H1 (cell line): ENCODE results near the gene LORICRIN. TPM values are rescaled to one million over a fixed set of nuclear protein-coding genes. Genes with fewer than 3 reads are reported as not detected.

Experiments
- CTBP2 ChIP-seq: IDR thresholded peaks from 2 replicates; pipeline ENCODE4 v1.7.0; 2011; ENCODE audit warnings: borderline replicate concordance, mild to moderate bottlenecking, moderate library complexity, mixed read lengths, low read length; ENCODE audit not compliant: insufficient read depth, insufficient read length
- polyA plus RNA-seq, 7 experiments: library from polyadenylated mRNA; depleted of rRNA in 3 of 7; stranded (reverse) in 5 of 7; unstranded in 2 of 7; fragments of >200 nt in 5 of 7; fragments of 200-250 nt in 2 of 7; gene quantifications; 1 replicate in 5 of 7; 2 replicates in 1 of 7; 4 replicates in 1 of 7; pipeline versions ENCODE4 v1.2.1 to v1.2.3, GENCODE V29; 2011 to 2013; ENCODE audit warnings: missing spikeins in 2 of 7, mixed read lengths in 2 of 7
- total RNA-seq: library from RNA; stranded (reverse); fragmentation: NEBNext Ultra II Directional; extraction: Animal tissue kit (Norgen Biotek cat#: 25700); gene quantifications from 2 replicates; pipeline ENCODE4 v1.2.1, GENCODE V29; 2021
- TF ChIP-seq, protein P1 (sequence below), 3 experiments: IDR thresholded peaks; 1 replicate in 2 of 3; 2 replicates in 1 of 3; pipeline versions ENCODE4 v1.5.1 to v1.6.1; 2011; ENCODE audit warnings: low read length in 3 of 3, mild to moderate bottlenecking in 3 of 3, inconsistent platforms in 2 of 3, low read depth in 1 of 3, moderate library complexity in 1 of 3; ENCODE audit not compliant: insufficient read depth in 1 of 3; ENCODE audit errors: control extremely low read depth in 1 of 3

The LORICRIN gene
- total and polyA plus RNA-seq, 2 of the 8 experiments (the other 6 are each of a cell fraction or from before 2014, with no cell fraction given), result not detected

DNA sequence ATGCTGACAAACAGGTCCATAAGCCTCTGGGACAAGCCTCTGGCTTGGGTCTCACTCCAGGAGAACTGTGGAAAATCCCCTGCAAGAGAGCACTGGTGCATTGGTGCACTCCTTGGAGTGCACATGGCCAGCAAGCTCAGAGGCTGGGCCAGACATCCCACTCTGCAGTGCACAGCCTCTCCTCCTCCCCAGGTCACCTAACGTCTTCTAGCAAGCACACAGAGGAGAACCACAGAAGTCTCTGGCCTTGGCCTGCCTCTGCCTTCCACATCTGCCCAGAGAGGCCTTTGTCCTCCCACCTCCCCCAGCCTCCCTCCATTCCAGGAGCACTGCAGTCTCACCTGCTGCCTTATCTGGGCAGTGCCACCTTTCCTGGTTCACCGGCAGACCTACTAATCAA, 49.1 kb downstream of the LORICRIN start (continued):
- TF ChIP-seq CTBP2, result no peak
- TF ChIP-seq, protein P1, sequence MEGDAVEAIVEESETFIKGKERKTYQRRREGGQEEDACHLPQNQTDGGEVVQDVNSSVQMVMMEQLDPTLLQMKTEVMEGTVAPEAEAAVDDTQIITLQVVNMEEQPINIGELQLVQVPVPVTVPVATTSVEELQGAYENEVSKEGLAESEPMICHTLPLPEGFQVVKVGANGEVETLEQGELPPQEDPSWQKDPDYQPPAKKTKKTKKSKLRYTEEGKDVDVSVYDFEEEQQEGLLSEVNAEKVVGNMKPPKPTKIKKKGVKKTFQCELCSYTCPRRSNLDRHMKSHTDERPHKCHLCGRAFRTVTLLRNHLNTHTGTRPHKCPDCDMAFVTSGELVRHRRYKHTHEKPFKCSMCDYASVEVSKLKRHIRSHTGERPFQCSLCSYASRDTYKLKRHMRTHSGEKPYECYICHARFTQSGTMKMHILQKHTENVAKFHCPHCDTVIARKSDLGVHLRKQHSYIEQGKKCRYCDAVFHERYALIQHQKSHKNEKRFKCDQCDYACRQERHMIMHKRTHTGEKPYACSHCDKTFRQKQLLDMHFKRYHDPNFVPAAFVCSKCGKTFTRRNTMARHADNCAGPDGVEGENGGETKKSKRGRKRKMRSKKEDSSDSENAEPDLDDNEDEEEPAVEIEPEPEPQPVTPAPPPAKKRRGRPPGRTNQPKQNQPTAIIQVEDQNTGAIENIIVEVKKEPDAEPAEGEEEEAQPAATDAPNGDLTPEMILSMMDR (IDR thresholded peaks at IDR 0.05; ENCODE audit: control extremely low read depth in 1 of 3, insufficient read depth in 1 of 3, low read depth in 1 of 3, low read length in 3 of 3), result no peak
